Activated CD4-positive, CD25-positive, alpha-beta regulatory T cell treated with anti-CD3 and anti-CD28 coated beads, Interleukin-2, amount 50 U/mL, for 24 hours (primary cell): ENCODE data around the gene PARD3B.

Experiments
- ATAC-seq, 2 donors: fragments of 150-1000 bp; cut with Tn5 transposase; one replicate each; pipeline ENCODE4 v1.10.0; 2021; ENCODE audit warnings: mild to moderate bottlenecking in 1 of 2, moderate library complexity in 1 of 2

Gene PARD3B

DNA sequence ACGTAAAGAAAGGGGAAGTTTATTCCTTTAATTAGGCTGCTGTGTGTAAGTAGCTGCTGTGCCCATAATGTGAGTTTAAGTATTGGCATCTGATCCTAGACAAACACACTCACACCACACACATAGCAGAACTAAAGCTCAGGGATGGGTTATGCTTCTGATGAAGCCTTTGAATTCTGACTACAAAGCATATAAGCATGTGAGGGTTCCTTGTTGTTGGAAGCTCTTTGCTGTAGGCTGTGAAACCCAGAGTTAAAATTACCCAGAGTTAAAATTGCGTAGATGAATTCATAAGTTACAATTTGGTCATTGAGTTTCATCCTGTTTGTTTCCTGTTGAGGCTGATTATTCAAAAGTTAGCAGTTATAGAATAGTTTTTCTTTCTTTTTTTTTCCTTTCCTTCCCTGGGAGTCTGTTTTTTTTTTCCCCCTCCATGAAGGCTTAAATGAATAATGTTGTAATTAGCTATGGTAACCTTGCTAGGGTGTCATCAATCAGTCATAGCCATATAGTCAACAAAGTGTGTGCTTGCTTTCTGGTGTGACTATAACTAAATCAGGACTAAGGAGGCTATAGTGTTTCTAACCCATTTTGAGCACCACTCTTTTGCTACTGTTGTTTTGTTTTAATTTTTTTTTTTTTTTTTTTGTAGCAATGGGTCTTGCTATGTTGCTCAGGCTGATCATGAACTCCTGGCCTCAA lies 426.1 kb downstream of the PARD3B start:
- no peak for ATAC-seq

DNA sequence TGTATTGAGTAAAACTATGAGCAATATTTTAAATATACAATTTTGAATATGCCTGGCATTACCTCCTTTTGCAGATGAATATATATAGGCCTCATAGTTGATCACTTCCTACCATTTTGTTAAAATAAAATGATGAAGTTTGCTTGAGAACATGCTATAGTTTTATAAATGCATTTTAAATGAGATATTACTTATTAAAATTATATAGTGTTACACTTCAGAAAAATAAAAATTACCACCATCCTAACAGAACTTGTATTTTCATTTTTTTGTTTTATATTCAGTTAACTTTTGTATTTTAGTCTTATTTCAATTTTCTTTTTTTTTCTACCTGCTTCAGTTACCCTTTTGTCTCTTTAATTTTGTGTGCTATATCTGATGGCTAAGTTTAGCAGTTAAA lies 426.9 kb downstream of the PARD3B start:
- ATAC-seq = no peak

DNA sequence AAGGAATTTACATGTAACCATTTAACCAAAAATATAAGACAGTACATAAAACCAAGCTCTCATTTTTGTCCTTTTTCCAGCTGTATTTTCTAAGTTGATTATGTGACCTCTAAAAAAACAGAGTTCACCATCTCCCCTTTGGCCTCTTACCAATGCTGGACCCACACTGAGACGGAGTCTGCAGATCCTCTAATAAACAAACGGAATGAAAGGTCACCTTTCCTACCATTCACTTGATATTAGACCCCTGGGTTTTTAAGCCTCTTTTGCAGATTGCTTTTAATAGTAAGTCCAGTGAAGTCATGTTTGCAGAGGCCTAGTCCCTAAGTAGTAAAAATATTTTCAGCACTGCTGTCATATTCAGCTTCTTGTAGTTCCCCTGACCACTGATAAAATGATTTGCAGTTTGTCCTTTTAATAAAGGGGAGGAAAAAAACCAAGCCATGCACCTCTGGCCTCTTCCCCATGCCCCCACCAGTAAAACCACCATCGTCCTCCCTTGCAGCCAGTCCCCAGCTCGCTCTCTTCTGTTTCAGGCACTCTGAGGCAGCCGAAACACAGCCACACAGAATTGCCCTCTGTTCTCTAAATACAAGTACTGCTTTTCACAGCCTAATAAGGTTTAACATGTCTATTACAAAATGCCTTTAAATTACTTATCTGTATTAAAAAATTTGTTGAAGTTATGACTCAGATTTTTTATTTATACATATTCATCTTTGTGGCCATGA lies 427.5 kb downstream of the PARD3B start:
- no peak for ATAC-seq

DNA sequence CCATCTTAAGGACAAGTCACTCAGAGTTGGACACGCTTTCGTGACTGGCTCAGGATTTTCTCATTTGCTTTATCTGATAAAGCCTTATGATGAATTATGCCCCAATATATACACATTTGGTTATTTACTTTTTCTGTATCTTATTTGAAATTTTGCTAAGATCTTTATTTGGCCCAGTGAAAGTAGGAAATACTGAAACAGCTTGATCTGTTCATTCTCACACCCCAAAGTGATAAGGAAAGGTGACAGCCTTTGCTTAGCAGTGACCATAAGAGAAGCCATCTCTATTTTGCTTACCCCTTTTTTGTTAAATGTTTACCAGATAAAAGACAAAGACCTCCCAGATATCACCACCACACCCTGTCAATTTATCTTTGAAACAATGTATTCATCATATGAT lies 428.3 kb downstream of the PARD3B start:
- ATAC-seq = no peak

DNA sequence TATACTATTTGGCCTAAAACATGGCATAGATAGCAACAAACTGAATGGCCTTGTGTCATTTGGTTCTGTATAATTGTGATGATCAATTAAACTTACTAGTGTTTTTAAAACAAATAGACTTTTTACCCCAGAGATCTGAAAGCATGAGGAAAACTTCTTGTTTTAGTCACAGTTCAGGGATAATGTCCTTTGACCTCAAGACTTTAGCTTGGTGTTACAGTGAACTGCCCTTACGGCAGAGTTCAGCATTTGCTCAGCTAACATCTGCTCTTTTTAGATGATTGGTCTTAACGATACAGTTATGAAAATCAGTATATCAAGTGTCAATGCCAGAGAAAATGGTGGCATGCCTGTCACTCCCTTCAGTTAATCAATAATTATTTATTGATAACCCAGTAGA lies 429.2 kb downstream of the PARD3B start:
- no peak for ATAC-seq

DNA sequence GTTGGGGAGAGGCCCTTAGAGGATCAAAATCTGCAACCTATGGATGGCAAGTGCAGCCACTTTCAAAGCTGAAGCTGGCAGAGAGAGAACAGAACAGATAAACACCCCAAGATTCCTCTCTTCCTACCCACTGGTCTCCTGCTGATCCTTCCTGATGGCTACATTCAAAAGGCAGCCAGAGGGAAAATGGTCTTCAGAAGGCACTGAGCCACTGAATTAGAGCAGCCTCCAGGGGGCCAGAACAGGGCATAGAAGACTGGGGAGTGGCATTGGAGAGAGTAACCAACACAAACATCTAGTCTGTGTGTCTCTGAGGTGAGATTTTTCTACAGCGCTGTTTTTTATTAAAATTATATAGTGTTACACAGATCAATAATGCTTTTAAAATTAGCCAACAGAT lies 432.6 kb downstream of the PARD3B start:
- no peak for ATAC-seq

DNA sequence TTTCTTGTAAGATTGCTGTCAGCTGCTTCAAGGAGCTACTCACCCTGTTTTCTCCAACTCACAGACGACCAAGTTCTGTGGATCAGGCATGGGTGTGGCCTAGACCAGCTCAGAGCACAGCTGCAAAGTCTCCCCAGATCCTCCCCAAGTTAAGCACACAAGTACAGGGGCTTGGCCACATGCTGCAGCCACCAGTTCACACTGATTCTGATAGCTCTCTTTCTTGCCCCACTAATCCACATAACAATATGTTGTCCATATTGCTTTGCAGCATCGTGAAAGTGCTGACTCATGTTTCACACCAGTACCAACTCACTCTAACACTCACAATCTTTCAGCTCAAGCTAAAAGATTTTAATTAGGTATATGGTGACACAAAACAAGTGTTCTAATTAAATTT lies 437.0 kb downstream of the PARD3B start:
- ATAC-seq = peak; percentile 46 to 51

DNA sequence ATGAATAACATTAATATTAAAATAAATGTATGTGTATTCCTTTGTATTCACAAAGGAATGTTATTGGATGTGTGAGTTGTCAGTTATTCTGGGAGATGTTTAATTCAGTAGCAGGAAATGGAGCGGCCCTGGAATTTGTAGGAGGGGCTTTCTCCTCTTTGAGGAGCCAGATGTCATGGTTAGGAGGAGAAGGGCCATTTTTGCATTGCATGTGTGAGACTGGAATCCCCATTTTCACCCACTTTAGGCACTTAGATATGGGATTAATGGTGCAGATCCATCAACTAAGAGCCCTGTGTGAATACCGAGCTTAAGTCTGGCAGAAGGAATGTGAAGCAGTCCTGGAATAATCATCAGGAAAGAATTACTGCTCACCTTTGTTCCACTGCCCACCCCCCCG lies 439.2 kb downstream of the PARD3B start:
- ATAC-seq = no peak

DNA sequence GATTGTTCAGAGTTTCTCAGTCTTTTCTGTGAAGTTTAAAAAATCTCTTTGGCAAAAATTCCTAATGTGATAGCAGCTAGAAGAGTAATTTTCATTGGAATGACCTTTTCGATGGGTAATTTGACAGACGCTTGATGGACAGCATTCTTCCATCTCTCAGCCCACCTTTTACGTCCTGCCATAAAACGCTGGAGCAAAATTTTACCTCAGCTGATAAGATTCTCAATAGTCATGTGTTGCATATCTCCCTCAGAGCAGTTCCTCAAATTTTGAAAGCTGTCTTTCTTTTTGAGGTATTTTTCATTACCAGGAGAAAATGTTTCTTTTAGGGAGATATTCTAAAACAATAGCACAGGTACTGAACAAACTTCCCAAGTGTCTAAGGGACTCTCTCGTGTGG lies 441.4 kb downstream of the PARD3B start:
- no peak for ATAC-seq

DNA sequence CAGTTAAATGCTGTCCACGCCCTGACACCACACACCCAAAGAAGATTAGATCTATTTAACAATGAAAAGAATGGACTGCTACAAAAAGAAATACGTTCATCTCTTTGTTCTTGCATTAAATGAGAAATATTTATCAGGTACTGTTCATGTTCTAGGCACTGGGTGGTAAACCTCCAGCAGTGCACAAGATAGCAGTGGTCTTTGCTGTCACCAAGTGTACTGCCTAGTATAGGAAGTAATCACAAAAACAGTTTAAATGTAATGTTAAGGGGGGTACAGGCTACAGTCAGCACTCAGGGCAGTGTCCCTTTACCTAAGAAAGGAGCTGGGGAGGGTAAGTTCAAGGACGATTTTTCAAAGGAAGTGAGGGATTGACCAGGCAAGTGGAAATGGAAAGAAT lies 443.6 kb downstream of the PARD3B start:
- no peak for ATAC-seq

DNA sequence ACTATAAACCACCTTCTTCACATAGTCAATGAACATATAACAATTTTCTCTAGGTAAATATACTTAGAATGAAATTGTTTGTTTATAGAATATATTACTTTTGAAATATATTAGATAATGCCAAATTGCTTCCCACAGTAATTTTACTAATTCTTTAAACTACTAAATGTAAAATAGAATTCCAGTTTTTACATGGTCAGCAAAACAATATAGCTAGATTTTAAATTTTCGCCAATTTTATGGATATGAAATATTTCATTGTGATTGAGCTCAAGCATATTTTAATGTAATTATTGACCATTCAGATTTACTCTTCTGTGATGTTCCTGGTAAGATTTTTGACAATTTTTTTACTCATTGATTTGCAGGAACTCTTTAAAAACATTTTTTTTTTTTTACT lies 444.6 kb downstream of the PARD3B start:
- no peak for ATAC-seq

DNA sequence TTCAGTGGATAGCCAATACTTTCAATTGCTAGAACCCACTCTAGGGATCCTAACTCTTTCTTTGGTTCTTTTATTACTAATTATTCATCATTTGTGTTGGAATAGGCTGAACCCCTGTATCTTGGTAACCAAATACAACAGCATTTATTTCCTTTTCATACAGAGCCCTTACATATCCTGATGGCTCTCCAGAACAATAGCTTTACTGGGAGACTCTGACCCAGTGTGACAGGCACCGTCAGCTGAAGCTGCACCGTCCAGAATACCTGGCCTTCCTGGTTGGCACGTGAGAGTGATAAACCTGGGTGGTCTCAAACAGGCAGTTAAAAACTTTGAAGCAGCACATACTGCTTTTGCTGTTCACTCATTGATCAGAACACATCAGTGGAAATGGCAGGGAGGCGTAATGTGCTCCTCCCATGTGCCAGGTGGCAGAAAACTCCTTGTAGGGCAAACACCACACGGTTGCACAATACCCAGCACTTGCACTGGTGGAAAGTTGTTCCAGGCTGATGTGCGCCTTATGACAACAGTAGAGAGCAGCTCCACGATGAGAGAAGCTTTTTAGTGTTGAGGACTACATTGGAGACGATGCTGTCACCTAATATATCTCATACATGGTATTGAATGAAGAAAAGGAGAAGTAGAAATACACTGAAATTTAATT lies 456.2 kb downstream of the PARD3B start:
- ATAC-seq = no peak

DNA sequence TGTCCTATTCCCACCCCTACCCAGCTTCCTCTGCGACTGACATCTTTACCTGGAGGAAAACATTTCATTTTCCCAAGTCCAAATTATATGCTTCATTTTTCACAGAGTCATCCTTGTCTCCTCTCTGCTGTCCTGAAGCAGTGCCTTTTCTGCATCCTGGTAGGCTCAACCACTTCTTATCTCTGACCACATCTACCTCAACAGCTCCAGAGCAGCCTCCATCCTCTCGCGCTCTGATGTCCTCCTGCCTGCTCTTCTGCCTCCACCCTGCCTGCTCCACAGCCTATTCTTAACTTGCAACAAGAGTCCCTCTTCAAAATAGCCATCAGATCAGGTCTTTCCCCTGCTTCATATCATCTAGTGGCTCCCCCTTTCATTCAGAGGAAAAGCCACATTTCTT lies 457.1 kb downstream of the PARD3B start:
- ATAC-seq = no peak

DNA sequence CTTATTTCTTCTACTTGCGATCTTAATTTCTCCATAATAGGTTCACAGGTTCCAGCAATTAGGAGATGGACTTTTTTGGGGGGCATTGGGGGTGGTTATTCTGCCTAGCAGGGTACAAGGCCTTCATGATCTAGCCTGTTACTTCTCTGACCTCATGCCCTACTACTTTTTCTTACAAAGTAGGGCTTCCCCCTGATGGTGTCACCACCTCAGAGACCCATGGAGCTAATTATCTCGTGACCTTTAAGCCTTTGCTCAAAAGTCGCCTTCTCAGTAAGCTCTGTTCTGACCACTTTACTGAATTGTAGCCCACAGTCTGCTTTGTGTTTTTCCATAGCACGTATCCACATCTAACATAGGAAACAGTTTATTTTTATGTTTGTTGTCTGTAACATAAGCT lies 458.0 kb downstream of the PARD3B start:
- no peak for ATAC-seq

DNA sequence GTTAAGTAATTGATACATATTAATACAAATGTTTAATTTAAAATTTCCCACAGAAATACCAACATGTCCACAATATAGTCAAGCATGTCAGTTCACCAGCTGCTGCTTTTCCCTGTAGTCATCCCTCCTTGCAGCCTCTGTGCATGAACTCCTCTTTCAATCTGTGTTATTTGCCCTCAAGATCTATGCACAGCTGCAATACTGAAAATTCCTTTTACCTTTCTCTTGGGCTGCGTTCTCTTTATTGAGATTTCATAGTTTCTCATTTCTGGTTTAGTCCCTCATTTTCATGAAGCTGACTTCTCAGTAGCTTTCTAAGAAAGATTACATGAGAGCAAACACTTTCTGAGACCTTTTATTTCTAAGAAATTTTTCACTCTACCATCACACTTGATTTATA lies 464.9 kb downstream of the PARD3B start:
- no peak for ATAC-seq

DNA sequence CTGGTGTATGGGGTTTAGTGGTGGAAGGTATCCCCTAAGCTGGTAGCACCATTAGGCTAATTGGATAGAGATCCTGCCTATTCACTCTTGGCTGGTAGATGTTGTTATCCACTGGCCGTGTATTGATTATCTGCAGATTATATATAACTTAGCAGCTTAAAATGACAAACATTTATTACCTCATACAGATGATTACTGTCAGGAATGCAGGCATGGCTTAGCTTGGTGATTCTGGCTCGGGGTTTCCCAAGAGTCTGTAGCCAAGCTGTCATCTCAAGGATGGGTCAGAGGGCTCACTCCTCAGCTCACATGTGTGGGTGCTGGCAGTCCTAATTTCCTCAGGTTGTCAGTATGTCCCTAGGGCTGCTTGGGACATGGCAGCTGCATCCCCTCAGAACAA lies 465.8 kb downstream of the PARD3B start:
- ATAC-seq = no peak

DNA sequence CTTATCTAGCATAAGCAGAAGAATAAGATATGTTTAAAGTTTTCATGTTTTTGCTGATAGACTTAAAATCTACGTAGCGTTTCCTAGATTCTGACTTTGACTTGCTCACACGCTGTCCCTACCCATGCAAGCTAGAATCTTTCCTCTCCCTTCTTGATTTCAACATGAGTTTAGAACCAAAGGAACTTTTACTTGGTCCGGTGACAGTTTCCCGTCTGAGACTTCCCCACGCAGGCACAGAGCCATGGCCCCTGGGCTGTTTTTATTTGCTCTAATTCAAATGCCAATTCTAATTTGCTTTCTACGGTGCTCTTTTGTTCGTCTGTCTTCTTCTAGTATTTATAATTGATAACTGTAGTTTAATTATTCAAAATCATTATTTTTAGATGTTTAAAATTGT lies 467.7 kb downstream of the PARD3B start:
- no peak for ATAC-seq

DNA sequence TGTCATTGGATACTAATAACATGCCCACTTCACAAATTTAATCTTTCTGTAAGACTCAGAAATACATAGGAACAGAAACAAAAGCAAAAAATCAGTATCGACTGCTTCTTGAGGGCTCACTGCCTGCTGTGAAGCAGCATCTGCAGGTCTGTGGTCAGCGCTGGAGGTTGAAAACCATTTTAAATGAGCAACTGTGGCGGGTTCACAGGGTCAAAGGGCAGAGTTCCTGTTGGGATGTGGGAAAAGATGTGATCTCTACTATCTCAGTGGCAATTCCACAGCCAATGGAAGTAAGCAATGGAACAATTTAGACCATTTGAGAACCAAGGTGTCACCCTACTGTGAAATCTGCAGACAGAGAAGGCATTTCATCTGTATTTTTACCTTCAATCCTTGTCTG lies 468.3 kb downstream of the PARD3B start:
- ATAC-seq = no peak

DNA sequence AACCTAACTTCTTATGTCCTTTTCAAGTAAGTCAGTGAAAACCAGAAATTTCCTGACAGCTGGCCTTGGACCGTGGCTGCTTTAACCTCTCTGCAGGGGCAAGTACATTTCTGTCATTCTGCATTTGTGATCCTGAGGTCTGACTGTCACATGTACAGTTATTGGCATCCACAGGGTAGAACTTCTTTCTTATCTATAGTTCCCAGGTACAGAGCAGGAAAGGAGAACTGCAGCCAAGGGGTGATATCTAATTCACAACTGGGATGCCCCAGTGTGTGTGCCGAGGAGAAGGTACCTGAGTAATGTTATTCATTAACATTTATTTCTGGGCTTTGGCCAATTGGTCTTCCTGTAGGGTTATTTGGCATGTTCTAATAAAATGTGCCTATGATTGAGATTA lies 468.9 kb downstream of the PARD3B start:
- ATAC-seq = no peak

DNA sequence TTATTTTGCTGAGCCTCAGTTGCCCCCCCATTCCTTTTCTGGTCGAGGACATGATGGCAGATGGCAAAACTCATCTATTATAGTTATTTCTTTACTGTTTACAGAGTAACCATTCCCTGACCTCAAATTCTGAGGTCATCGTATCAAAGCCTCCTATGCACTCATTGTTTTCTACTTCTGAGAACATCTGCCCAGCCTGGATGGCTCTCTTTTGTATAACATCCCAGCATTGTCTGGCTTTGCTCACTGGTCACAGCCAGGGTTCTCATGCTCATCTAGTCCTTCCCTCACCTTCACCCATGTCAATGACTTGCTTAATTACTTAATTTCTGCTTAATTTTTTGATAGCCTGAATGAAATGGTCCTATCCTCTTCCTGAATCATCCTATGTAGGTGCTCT lies 472.1 kb downstream of the PARD3B start:
- no peak for ATAC-seq

DNA sequence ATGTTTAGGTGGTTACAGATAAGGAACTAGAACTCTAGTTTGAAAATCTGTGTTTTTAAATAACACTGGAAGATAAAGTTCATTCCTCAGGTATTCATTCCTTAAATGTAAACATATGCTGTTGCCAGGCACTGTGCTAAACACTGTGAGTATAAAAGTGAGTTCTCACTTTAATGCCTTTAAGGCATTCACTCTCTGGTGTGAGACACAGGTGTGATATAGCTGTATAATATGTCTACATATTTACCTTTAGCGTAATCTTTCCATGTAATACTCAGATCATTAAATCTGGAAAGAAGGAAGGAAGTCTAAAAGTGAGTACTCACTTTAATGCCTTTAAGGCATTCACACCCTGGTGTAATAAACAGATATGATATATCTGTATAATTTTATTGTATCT lies 472.6 kb downstream of the PARD3B start:
- ATAC-seq = no peak

DNA sequence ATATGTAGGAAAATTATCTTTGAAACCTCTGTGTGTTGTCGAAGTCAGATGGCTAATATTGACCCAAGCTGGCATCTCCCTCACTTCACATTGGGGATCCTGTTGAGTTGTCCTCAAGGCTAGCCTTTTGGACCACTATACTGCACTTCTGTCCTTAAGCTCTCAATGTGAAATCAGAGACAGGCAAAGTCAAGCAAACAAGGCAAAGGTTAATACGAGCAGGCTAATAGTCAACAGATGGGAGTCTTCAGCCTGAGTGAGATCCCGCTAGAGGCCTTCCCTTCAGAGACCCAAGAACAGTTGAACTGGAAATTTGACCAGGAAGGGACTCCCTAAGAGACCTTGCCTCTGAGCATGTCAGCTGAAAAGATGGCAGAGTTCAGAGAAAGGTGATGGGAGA lies 475.4 kb downstream of the PARD3B start:
- no peak for ATAC-seq

DNA sequence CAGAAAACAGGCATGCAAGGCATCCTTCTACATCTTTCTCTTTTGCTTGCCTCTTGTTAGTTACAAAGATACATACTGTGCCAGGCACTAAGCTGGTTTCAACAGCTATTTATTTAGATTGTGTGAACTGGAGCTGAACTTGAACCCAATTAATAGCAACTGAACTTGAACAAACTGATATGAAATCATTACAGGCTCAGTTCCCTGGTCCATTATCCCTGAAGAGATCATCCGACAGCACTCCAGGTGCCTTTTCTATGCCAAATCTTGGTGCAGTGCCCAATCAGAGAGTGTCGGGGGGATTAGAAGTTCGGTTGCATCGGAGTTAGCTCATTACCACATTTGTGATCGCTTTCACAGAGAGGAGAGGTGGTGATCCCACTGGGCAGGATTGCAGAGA lies 477.6 kb downstream of the PARD3B start:
- ATAC-seq = no peak

DNA sequence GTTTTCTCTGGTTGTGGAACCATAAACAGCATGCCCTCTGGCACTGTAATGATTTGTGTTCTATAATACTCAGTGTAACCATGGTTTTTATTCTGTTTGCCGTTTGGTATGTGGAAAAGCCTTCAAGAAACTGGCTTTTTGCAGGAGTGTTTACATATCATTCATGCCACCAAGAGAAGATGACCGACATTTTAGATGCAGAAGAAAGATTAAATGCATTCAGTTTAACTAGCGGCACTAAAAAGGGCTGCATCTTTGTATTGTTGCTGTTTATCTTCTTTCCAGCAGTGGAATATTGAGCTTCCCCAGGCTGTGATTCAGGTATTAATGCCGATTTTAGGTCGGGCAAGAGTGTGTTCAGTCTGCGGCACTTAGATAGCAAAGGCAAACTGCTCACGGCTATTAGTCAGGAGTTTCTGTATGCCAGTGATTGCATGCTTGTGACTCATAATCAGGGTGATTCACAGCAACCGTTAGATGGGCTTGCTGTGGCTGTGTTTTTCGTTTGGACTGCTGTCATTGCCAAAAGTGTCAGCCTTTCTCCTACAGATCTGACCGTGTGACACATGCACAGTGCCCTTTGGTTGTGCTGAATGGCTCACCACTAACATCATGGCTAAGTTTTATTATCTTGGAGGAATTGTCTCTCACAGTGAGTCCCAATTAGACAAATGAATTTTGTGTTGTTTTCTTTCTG lies 479.7 kb downstream of the PARD3B start:
- ATAC-seq = peak; percentile 96 to 97
